HG02642 (cell line): ENCODE data around the gene GRIN3B.
"Not testable (repeated sequence)": the region's sequence is repeated elsewhere in the genome, so short reads cannot be mapped to it uniquely, and the experiment has no call there.

Experiments used
- ATAC-seq: cut with Tn5 transposase; IDR thresholded peaks from one replicate; pipeline ENCODE4 v1.9.1; 2021; ENCODE audit warnings: mild to moderate bottlenecking; ENCODE audit not compliant: unreplicated experiment, poor library complexity

The GRIN3B gene, protein sequence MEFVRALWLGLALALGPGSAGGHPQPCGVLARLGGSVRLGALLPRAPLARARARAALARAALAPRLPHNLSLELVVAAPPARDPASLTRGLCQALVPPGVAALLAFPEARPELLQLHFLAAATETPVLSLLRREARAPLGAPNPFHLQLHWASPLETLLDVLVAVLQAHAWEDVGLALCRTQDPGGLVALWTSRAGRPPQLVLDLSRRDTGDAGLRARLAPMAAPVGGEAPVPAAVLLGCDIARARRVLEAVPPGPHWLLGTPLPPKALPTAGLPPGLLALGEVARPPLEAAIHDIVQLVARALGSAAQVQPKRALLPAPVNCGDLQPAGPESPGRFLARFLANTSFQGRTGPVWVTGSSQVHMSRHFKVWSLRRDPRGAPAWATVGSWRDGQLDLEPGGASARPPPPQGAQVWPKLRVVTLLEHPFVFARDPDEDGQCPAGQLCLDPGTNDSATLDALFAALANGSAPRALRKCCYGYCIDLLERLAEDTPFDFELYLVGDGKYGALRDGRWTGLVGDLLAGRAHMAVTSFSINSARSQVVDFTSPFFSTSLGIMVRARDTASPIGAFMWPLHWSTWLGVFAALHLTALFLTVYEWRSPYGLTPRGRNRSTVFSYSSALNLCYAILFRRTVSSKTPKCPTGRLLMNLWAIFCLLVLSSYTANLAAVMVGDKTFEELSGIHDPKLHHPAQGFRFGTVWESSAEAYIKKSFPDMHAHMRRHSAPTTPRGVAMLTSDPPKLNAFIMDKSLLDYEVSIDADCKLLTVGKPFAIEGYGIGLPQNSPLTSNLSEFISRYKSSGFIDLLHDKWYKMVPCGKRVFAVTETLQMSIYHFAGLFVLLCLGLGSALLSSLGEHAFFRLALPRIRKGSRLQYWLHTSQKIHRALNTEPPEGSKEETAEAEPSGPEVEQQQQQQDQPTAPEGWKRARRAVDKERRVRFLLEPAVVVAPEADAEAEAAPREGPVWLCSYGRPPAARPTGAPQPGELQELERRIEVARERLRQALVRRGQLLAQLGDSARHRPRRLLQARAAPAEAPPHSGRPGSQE

DNA sequence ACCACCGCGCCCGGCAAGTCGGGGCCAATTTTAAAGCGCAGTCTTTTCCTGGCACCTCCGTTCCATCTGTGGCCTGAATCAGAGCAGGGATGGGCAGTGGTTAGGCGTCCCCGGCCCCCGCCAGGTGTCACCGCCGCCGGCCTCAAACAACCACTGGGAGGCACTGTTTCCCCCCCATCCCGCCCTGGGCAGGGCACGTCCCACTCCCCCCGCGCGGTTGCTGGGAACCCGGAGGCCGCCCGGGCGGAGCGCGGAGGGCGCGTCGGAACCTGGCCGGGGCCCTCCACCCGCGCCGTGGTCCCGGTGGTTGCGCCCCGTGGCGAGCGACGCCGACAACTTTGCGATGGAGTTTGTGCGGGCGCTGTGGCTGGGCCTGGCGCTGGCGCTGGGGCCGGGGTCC lies at the start of gene GRIN3B:
TSS of gene GRIN3B (plus strand) at position 325 of the 400 bp plus-strand sequence. CDS start at position 344, 19 bp downstream.
- no peak for ATAC-seq

DNA sequence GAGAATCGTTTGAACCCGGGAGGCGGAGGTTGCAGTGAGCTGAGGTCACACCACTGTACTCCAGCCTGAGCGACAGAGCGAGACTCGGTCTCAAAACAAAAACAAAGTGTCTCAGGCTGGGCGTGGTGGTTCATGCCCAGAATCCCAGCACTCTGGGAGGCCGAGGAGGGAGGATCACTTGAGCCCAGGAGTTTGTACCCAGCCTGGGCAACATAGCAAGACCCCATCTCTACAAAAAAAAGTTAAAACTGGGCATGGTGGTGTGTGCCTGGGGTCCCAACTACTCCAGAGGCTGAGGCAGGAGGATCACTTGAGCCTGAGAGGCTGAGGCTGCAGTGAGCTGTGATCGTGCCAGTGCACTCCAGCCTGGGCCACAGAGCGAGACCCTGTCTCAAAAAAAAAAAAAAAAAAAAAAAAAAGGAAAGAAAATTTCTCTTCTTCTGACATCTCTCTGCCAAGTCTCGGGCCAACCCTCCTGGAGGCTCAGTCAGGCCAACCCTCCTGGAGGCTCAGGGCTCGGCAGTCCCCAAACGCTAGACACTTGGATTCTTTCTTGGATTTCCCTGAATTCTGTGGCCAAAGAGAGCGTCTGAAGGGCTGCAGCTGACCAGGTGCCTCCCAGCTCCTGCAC lies 48.1 kb upstream of the GRIN3B start:
- no peak for ATAC-seq

DNA sequence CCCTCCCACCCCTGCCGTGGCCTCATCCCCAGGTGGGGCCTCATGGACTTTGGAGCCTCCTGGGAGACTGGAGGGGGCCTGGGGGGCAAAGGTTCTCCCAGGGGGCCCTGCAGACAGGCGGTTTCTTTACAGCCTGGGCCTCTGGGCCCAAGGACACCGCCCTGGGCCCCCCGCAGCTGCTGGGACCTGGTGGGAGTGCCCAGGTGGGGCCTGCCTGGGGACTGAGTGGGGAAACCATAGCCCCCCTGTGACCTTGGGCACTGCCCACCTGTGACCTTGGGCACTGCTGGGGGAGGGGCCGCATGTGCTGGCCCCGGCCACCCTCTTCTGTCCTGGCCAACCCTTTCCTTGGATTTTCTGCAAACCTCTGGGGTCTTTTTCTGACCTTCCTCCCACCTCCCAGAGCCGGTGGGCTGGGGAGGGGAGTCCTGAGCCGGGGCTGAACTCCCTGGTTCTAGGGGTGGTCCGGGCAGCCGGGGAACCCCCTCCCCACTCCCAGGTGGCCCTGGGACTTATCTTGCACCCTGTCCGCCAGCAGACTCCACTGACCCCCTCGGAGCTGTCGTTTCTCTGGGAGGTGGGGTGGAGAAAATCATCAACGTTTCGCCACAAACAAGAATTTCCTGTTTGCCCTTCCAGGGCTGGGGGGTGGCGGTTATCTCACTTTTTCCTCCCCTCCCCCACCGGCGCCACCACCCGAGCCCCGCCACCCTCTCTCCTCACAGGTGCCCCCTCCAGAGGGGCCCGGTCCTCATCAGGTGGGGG lies 47.4 kb upstream of the GRIN3B start:
- ATAC-seq, result no peak

DNA sequence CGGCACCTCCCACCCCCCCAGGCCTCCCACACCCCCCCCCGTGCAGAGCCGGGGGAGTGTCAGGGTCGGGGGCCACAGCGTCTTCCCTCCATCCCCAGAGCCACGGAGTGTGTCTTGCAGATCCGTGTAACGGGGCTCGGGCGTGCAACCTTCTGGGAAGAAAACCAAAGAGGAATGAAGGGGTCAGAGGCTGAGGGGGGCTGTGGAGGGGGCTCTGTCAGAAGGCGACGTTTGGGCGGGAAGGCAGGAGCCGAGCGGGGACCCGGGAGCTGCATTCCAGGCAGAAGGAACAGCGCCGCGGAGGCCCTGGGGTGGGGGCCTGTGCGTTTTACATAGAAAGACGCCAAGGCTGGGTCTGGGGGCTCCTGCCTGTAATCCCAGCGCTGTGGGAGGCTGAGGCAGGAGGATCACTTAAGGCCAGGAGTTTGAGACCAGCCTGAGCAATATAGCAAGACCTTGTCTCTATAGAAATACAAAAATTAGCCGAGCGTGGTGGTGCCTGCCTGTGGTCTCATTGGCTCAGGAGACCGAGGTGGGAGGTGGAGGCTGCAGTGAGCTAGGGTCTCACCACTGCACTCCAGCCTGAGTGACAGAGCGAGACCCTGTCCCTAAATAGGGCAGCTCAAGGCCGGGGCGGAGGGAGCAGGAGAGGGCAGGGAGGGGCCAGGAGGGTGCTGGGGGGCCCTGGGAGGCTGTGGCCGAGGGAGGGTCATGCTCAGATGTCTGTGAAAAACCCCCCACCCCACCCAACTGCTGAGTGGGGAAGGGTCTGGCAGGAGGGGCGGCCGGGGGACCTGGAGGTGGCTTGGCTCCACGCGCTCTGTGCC lies 46.6 kb upstream of the GRIN3B start:
- ATAC-seq, result no peak

DNA sequence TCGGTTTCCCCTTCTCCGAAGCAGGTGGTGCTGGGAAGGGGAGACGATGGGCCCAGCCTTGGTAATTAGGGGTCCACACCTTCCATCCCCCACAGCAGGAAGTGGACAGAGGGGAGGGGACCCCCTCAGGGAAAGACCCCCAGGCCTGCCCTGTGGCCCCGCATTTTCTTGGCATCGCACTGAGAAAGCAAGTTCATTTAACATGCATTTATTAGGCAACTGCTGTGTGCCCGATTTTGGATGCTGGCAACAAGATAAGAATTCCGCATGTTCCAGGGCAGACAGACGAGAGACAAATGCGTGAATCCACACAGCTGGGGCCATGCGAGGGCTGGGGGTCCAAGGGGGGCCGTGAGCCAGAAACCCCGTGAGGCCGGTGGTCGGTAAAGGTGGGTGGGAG lies 45.9 kb upstream of the GRIN3B start:
- no peak for ATAC-seq

DNA sequence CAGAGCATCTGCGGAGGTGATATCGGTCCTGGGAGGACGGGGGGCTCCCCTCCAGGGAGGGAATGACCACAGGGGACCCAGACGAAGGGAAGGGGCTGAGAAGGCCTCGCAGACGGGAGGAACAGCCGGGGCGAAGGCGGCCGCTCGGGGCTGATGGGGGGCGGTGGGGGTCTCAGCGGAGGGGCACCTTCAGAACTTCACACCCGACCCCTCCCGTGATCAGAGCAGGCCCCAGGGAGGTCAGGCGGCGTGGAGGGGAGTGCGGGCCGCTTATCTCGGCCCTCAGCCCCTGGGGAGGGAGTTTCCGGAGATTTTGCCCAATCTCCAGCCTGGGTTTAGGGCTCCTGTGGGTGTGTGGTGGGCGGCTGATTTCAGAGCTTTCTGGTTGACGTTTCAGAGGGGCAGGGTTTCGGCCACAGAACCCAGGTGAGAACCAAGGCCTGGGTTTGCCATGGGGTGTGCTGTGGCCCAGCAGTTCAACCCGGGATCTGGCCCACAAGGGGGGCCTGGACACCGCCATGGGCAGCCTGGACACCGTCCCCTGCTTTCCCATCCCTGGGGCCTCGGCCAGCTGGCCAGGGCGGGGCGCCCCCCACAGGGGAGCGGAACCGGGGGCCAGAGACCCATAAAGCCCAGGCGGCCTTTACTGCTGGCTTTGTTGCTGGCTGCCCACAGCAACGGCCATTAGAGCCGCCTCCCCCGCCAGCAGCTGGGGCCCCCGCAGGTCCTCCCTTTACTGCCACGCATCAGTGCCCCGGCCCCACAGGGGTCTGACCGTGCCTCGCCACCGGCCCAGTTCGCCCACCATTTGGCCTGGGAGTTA lies 45.3 kb upstream of the GRIN3B start:
- ATAC-seq, result peak; percentile 50

DNA sequence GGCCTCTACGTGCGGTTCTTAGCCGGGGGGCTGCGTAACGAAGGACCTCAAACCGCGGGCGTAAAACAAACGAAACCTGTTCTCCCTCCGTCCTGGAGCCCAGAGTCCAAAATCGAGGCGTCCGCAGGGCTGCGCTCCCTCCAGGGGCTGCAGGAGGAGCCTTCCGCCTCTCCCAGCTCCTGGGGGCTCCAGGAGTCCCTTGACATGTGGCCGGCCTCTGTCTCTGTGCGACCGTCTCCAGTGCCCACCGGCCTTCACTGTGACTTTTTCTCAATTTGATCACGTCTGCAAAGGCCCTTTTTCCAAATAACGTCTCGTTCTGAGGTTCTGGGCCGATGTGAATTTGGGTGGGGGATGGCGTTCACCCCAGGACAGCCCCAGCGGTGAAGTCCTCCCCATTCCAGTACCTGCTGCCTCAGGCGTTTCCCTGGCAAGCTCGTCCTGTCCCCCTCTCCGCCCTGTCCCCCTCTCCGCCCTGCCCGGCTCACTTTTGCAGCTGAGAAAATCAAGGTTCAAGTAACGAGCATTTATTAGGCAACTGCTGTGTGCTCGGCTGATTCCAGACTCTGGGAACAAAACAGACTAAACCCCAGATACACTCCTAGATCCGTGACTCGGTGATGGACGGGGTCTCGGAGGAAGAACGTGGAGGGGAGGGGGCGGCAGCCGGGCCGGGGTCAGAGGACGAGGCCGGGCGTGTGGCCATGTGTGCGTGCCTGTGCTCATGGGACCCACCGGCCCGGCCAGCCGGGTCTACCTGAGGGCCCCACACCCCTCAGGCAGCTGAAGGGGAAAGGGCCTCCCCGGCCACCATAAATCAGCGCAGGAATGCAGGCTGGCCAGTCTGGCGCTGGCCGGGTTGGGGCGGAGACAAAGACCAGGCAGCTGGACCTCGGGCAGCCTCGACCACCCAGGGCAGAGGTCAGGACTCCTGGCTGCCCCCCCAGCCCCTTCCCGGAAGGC lies 44.1 kb upstream of the GRIN3B start:
- no peak for ATAC-seq

DNA sequence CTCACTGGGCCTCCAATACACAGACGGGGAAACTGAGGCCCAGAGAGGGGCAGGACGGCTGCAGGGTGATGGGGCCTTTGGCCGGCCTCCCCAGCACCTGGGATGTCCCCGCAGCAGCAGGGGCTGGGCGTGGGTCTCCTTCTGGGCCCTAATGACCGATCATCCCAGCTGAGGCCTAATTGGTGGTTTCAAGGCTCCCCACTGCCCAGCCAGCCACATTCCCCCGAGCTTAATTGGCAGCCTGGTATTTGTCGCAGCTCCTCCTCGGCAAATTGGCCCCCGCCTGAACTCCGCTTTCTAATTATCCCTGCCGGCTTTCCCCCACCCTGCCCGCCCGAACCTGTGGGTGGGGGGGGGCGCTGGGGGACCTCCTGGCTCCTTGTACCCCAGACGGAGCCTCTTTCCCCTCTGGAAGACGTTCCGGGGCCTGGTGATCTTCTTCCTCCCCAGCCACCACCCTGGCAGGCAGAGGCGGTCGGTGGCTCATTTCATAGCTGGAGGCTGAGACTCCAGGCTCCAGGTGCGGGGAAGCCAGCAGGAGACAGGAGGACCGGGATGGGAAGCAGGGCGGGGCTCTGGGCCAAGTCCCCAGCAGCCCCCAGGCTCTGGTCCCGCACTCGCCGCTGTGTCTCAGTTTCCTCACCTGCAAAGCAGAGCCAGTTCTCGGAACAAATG lies 43.3 kb upstream of the GRIN3B start:
- no peak for ATAC-seq

DNA sequence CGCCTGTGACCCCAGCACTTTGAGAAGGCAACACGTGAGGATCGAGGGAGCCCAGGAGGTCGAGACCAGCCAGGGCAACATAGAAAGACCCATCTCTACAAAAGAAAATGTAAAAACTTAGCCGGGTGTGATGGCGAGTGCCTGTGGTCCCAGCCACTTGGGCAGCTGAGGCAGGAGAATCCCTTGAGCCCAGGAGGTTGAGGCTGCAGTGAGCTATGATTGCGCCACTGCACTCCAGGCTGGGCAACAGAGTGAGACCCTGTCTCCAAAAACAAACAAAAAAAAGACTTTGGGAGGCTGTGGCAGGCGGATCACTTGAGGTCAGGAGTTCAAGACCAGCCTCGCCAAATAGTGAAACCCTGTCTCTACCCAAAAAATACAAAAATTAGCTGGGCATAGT lies 42.6 kb upstream of the GRIN3B start:
- not testable (repeated sequence) for ATAC-seq

DNA sequence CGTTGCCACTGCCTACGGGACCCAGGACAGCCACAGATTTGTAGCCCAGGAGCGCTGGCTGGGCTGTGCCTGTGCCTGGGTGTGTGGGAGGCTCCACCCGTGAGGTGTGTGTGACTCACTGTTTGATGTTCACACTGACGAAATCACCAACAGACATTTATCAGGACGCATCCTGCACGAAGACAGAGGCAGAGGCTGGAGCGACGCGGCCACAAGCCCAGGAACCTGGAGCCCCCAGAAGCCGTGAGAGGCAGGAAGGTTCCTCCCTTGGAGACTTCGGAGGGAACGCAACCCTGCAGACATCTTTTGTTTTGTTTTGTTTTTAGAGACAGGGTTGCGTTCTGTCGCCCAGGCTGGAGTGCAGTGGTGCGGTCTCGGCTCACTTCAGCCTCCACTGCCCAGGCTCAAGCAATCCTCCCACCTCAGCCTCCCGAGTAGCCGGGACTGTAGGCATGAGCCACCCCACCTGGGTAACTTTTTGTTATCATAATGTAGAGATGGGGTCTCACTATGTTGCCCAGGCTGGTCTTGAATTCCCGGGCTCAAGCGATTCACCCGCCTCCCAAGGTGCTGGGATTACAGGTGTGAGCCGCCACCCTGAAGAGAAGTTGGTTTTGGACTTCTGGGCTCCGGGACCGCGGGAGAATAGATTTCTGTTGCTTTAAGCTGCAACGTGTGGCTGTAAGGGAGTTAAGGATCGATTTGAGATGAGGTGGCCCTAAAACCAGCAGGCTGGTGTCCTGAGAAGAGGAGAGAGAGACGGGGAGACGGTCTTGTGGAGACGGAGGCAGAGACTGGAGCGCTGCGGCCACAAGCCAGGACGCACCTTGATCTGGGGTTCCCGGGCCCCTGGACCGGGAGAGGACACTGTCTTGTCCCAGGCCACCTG lies 41.0 kb upstream of the GRIN3B start:
- no peak for ATAC-seq

DNA sequence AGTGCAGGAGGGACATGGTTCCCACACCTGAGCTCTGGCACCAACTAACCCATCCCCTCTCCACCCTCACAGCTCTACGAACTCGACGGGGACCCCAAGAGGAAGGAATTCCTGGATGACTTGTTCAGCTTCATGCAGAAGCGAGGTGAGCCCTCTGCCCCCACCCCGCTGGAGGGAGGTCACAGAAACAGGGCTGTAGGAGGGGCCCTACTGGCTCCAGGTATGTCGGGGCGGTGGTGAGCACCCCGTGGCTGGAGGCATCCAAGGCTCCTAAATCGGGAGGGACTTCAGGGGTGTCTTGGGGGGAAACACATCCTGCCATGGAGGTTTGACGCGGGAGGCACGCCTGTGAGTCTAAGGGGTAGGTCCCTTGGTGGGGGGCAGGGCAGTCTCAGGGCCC lies 40.2 kb upstream of the GRIN3B start:
- no peak for ATAC-seq

DNA sequence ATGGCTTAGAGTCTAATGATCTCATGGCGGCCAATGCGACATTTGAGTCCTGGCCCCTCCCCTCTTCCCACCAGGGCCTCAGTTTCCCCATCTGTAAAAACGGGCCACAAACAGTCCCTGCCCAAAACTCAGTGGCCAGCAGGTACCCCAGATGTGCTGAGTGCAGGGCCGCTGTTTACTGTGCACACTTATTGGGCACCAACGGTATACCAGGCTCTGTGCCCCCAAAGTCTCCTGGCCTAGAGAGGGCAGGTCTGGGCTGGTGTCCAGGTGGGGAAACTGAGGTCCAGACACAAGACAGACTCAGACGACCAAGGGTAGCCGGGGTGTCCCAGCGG lies 39.6 kb upstream of the GRIN3B start:
- ATAC-seq, result no peak

DNA sequence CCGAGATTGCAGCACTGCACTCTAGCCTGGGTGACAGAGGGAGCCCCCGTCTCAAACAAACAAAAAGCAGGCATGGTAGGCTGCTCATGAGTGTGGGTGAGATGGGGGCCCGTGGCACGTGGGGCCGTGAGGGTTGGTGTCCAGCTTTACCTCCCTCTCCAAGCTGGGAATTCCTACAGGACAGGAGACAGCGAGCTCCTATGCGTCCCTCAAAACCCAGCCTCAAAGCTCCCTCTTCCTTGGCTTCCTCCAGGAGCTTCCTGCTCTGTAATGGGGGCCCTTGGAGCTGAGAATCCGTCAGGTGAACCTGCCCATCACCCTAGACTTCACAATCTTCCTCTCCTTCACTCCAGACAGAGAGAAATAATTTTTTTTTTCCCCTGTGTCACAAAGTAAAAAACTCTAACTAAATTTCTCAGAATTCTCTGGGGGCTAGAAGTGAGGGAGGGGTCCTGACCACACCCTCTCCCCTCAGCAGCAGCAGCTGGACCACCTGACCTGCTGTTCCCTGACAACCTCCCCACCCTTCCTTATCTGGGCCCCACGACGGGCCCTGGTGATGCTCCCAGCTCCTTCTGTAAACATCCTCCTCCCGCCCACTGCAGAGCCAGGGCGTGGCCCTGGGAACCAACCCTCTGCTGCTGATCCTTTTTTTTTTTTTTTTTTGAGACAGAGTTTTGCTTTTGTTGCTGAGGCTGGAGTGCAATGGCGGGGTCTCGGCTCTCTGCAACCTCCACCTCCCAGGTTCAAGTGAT lies 38.2 kb upstream of the GRIN3B start:
- ATAC-seq, result no peak

DNA sequence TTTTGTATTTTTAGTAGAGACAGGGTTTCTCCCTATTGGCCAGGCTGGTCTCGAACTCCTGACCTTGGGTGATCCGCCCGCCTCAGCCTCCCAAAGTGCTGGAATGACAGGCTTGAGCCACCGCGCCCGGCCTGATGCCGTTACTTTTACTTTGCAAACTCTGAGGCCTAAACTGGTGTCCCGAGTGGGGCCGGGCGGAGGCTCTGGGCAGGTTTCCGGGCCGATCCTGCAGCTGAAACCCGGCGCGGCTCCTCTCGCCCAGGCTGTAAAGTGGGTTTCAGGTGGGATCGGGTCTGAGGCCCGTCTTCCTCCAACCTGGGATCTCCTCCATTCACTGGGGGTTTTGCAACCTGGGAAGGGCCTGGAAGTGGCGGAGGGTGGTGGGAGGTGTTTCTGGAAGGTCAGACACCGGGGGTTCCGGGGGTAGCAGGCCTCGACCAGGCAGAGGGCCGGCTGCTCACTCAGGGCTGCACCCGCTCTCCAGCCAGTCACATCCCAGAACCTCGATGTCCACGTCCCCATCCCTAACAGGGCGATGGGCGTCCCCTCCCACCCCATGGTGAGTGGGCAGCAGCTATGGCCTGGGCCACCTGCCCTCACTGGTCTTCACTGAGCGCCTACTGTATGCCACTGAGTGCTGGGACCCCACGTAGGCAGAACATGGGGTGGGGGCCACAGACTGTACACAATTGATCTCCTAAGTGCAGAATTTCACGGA lies 37.4 kb upstream of the GRIN3B start:
- no peak for ATAC-seq
